Right lobe of liver (tissue), 6 donors: ENCODE data around the gene EVA1A. TPM values are rescaled to one million over a fixed set of nuclear protein-coding genes. Genes with fewer than 3 reads are reported as not detected.

ENCODE experiments used
- ATAC-seq, 4 donors: fragments of 200-7000 bp; cut with Tn5 transposase; one replicate each; pipeline ENCODE4 v1.9.1; 2020; ENCODE audit warnings: mild to moderate bottlenecking in 4 of 4, moderate library complexity in 4 of 4
- DNase-seq, 3 donors: peaks; one replicate each; pipeline ENCODE4 v3.0.0-alpha.2; 2020
- H3K27ac ChIP-seq, 3 donors: fragments of 200-600 bp; one replicate each; pipeline ENCODE4 v1.8.0; 2022
- H3K27me3 ChIP-seq, 2 donors: fragments of 200-600 bp; one replicate each; pipeline ENCODE4 v1.8.0; 2022
- H3K36me3 ChIP-seq, 4 donors: fragments of 200-600 bp; sonication (generic) in 1 of 4; one replicate each; pipeline versions ENCODE4 v1.5.1 to v1.8.0; 2017 to 2022; ENCODE audit warnings: control low read depth in 1 of 4
- H3K4me1 ChIP-seq, 4 donors: fragments of 200-600 bp; sonication (generic) in 1 of 4; one replicate each; pipeline versions ENCODE4 v1.5.1 to v1.8.0; 2017 to 2022; ENCODE audit warnings: control low read depth in 1 of 4
- H3K4me3 ChIP-seq, 3 donors: fragments of 200-600 bp; one replicate each; pipeline ENCODE4 v1.8.0; 2022
- H3K9me3 ChIP-seq, 4 donors: fragments of 200-600 bp; sonication (generic) in 1 of 4; one replicate each; pipeline versions ENCODE4 v1.5.1 to v1.8.0; 2017 to 2022; ENCODE audit warnings: control low read depth in 1 of 4
- POLR2A ChIP-seq: fragments of 450-650 bp; IDR thresholded peaks from one replicate; pipeline ENCODE4 v1.6.1; 2017; ENCODE audit warnings: antibody characterized with exemption, mild to moderate bottlenecking
- WGBS: methylation state at CpG from one replicate; pipeline ENCODE4 v1.1.6; 2018; ENCODE audit warnings: low coverage, low lambda C conversion rate; ENCODE audit not compliant: insufficient coverage; ENCODE audit errors: missing lambda C conversion rate; 5-methylcytosine and 5-hydroxymethylcytosine counted together
- intact Hi-C, 2 donors: fragments of 100-400 bp; cut with DNase I; formaldehyde crosslinking; loops; one replicate each; pipeline versions ENCODE4 v1.11.2 to v1.14.1; 2022
- total RNA-seq, 6 experiments: library from RNA; depleted of rRNA in 2 of 6; stranded (reverse); fragments of >200 nt in 2 of 6; fragmentation: NEBNext Ultra II Directional in 3 of 6; extraction: Animal tissue kit (Norgen Biotek cat#: 25700) in 3 of 6; gene quantifications; one replicate each; pipeline versions ENCODE4 v1.1.0 to v1.2.4, GENCODE V29; 2016 to 2023
- TF ChIP-seq, protein P1 (sequence below), 4 donors: fragments of 200-600 bp in 3 of 4; fragments of 450-650 bp in 1 of 4; IDR thresholded peaks; one replicate each; pipeline versions ENCODE4 v1.5.1 to v1.8.0; 2016 to 2022; ENCODE audit warnings: antibody characterized with exemption in 4 of 4, mild to moderate bottlenecking in 2 of 4
- donor health status: DM: no; HTN: yes; CAD: no.
- donor health status: DM: no; HTN: no; CAD: no.
- donor health status: DM: no; HTN: no; CAD: no.
- donor health status: DM: no; HTN: yes; CAD: no.
- donor health status: DM: no; HTN: yes; CAD: no.

Gene EVA1A
- total RNA-seq, 6 experiments from 2014 or later = 30.6 to 125 (median 74.5) TPM

DNA sequence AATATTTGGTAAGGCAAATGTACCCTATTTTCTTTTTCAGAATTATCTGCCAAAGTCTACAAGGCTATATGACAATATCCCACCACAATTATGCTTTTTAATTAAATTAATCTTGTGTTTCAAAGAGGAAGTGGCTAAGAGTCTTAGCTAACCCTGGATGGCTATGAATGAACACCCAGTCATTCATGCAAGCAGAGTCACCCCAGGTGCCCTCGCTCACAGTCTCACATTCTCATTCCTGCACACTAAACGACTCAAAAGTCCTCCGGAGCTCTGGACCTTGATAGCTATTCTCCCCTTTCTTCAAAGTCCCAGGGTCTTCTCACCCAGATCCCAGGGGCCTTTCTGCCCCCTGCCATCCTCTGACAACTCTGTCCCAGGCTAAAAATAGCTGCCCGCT lies 43.7 kb upstream of the EVA1A start:
- DNase-seq = no peak
- Histone ChIP-seq H3K4me3 (no peak overlapping the region), H3K4me1 (no peaks in the 10 kb centered on the region), H3K9me3 (no peaks in the 10 kb centered on the region), H3K36me3 (no peaks in the 10 kb centered on the region), H3K27me3 (no peaks in the 10 kb centered on the region), H3K27ac (no peak overlapping the region)
- ATAC-seq = no peak
- no peak for TF ChIP-seq POLR2A
- TF ChIP-seq, protein P1, sequence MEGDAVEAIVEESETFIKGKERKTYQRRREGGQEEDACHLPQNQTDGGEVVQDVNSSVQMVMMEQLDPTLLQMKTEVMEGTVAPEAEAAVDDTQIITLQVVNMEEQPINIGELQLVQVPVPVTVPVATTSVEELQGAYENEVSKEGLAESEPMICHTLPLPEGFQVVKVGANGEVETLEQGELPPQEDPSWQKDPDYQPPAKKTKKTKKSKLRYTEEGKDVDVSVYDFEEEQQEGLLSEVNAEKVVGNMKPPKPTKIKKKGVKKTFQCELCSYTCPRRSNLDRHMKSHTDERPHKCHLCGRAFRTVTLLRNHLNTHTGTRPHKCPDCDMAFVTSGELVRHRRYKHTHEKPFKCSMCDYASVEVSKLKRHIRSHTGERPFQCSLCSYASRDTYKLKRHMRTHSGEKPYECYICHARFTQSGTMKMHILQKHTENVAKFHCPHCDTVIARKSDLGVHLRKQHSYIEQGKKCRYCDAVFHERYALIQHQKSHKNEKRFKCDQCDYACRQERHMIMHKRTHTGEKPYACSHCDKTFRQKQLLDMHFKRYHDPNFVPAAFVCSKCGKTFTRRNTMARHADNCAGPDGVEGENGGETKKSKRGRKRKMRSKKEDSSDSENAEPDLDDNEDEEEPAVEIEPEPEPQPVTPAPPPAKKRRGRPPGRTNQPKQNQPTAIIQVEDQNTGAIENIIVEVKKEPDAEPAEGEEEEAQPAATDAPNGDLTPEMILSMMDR (IDR thresholded peaks at IDR 0.05) = no peak
- intact Hi-C loops = no loop called here
- 89% methylated on average over 4 of the region's 4 CpGs for WGBS

DNA sequence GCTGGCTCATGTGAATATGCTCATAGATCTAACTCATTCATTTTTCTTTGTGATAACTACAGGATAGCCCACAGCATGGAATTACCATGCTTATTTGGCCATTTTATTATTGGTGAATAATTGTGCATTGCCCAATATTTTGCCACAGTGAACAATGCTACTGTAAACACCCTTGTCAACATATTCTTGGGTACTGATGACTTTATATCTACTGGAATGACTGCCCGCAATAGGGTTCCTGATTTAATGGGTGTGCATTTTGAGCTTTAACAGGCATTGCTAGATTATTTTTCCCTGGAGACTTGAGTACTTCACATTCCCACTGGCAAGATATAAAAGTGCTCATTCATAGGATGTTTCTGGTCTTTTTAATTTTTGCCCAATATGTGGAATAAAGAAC lies 42.7 kb upstream of the EVA1A start:
- DNase-seq = no peak
- Histone ChIP-seq H3K4me1 (no peaks in the 10 kb centered on the region), H3K36me3 (no peaks in the 10 kb centered on the region), H3K27ac (no peak overlapping the region), H3K9me3 (no peaks in the 10 kb centered on the region), H3K27me3 (no peaks in the 10 kb centered on the region), H3K4me3 (no peak overlapping the region)
- no peak for TF ChIP-seq POLR2A
- TF ChIP-seq, protein P1 (IDR thresholded peaks at IDR 0.05) = no peak
- intact Hi-C loops = no loop called here
- ATAC-seq = no peak
- WGBS = 100% methylated on average over 1 of the region's 1 CpG

DNA sequence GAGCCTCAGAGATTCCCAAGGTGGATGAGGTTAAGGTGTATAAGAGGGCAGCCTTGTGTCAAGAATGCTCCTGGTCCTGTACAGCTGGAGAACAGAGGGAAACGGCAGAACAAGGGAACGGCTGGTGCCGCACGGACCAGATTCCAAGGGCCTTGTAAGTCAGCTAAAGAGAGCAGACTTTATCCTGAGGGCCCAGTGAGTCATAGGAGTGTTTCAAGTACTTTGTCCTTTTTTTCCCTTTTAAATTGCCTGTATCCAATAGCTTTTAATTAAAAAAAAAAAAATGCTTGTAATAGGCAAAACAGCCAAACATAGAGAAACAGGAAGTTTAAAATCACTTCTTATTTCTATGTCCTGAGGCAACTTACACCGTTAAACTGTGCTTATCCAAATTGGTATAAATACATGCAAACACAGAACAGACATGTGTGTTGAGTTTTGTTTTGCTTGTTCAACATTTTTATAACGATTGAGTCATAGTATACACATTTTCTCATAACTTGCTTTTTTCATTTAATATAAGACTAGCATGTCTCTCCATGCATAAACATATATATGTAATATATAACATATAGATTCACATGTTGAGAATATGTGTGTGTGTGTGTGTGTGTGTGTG lies 42.1 kb upstream of the EVA1A start:
- Histone ChIP-seq H3K4me1 (no peaks in the 10 kb centered on the region), H3K9me3 (no peaks in the 10 kb centered on the region), H3K4me3 (no peak overlapping the region), H3K27ac (no peak overlapping the region), H3K36me3 (no peaks in the 10 kb centered on the region), H3K27me3 (no peaks in the 10 kb centered on the region)
- ATAC-seq (no peak), DNase-seq (no peak)
- intact Hi-C loops = no loop called here
- WGBS = 56% methylated on average over 4 of the region's 6 CpGs
- TF ChIP-seq POLR2A = no peak
- TF ChIP-seq, protein P1 (IDR thresholded peaks at IDR 0.05) = no peak

- H3K27me3 ChIP-seq = no peaks in the 10 kb centered on the region
- intact Hi-C loops = no loop called here
- no peaks in the 10 kb centered on the region for H3K36me3 ChIP-seq
- ATAC-seq = no peak
- no peaks in the 10 kb centered on the region for H3K9me3 ChIP-seq
- no peaks in the 10 kb centered on the region for H3K4me1 ChIP-seq
- no peak overlapping the region for H3K4me3 ChIP-seq
- no peak for DNase-seq
- WGBS = 71% methylated on average over 3 of the region's 4 CpGs
- TF ChIP-seq, protein P1 (IDR thresholded peaks at IDR 0.05) = no peak
- TF ChIP-seq POLR2A = no peak
- no peak overlapping the region for H3K27ac ChIP-seq
These were observed 39.8 kb upstream of the EVA1A start for GRCh38 chr2:75600461-75601011.
